OCI-LY1 (cell line): Measurements from ENCODE around the gene MGAT4C.

Source experiments
- CTCF ChIP-seq: fragments of 200-600 bp; sonication (generic), shearing (Covaris generic); IDR thresholded peaks from 2 replicates; pipeline ENCODE4 v1.5.1; 2017; ENCODE audit warnings: mild to moderate bottlenecking, antibody characterized with exemption, low read length, moderate library complexity, mixed read lengths
- EZH2 ChIP-seq: fragments of 200-600 bp; sonication (generic), shearing (Covaris generic); IDR thresholded peaks from 2 replicates; pipeline ENCODE4 v1.8.0; 2017; ENCODE audit warnings: borderline replicate concordance, mixed run types, mild to moderate bottlenecking, antibody characterized with exemption, low read length, moderate library complexity, mixed read lengths

- no peak for TF ChIP-seq CTCF
- TF ChIP-seq EZH2 = no peak
Observed at GRCh38 chr12:86194721-86195120, 61.5 kb downstream of the MGAT4C start.
